GM15510 (cell line): Measurements from ENCODE around the gene VSIG10L.

ENCODE experiments used
- POLR2A ChIP-seq: IDR thresholded peaks from 3 replicates; pipeline ENCODE4 v1.6.1; 2011; ENCODE audit warnings: borderline replicate concordance; ENCODE audit not compliant: insufficient read length; ENCODE audit errors: extremely low read depth

Gene VSIG10L

DNA sequence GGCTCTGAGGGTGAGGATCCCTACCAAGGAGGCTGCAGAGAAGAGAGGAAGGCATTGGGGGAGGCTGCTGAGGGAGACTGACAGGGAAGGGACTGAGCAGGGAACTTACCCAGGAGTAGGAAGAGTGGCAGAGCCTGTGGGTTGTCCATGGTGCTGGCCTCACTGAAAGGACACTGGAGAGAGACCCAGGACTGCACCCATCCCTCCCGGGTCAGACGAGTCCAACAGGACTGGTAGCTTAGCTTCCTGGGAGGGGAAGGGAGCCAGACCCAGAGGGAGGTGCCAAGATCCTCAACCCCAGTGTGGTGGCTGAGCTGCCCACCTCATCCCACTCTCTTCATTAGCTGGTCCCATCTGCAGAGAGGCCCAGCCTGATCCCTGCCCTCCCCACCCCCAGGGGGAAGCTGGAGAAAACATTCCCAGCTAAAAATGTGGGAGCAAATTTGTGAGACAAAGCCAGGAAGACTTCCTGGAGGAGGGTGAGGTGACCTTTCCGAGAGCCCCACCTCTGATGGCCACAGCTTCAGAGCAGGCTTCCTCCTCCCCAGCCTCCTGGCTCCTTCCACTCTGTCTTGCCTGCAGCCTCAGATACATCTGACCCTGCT lies at the start of gene VSIG10L:
Gene VSIG10L, minus strand, starts transcription at position 164 of the 605 bp plus-strand sequence. Its CDS starts 15 bp downstream, at position 149.
- no peak for TF ChIP-seq POLR2A

DNA sequence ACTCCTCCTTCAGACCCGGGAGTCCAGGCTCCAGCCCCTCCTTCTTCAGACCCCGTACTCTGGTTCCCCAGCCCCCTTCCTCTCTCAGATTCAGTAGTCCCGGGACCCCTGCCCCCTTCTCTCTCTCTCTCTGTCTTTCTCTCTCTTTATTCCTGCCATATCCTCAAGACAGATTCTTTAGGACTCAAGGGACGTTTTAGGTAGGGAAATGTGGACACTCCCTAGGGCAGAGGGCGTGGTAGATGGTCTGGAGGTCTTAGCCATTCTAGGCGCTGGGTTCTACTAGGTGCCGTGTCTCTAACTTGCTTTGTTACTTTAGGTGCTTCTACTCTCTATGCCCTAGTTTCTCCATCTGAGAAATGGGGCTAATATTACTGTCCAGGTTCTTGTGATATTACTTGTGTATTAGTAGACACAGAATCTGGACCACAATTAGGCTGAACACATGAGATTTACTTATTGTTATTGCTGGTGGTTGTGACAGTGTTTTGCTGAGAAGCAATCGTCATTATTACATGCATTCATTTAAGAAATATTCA lies 49.2 kb upstream of the VSIG10L start:
- no peak for TF ChIP-seq POLR2A

DNA sequence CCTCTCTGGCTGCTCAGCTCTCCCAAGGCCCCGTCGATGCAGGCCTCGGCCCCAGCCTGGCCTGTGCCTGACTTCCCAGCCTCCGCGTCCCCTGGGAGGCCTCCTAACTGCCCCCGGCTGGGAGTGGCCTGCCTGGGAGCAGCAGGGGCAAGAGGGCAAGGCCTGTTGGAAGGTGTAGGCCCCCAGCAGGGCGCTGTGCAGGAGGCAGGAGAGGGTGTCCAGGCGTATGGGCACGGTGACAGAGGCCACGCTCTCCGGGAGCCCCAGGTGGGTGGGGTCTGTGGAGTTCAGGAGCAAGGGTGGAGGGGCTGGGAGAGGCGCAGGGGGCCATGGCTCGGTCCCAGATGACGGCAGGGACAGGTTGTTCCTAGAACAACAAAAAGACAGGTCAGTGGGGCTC lies 47.2 kb upstream of the VSIG10L start:
- TF ChIP-seq POLR2A: no peak

DNA sequence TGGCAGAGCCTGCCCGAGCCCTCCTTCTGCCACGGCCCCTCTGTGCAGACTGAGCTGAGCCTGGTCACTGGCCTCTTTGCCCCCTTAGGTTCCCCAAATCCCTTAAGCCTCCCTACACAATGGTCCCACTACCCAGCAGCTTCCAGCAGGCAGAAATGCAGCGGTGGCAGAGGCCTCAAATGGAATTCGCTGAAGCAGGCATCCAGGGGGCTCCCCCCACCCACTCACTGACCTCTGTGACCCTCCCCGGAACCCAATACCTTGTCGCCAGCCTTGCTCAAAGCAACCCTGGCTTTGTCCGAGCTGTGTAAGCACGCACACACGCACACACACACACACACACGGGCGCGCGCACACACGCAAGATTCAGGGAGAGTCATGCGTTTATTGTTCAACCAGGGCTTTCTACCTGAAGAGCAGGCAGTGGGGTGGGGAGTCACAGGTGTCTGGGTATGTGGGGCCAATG lies 46.0 kb upstream of the VSIG10L start, which contains the start of gene LIM2:
Gene LIM2, minus strand, starts transcription at position 51 of the 466 bp plus-strand sequence. CDS start 531 bp downstream, outside the sequence.
- no peak for TF ChIP-seq POLR2A

DNA sequence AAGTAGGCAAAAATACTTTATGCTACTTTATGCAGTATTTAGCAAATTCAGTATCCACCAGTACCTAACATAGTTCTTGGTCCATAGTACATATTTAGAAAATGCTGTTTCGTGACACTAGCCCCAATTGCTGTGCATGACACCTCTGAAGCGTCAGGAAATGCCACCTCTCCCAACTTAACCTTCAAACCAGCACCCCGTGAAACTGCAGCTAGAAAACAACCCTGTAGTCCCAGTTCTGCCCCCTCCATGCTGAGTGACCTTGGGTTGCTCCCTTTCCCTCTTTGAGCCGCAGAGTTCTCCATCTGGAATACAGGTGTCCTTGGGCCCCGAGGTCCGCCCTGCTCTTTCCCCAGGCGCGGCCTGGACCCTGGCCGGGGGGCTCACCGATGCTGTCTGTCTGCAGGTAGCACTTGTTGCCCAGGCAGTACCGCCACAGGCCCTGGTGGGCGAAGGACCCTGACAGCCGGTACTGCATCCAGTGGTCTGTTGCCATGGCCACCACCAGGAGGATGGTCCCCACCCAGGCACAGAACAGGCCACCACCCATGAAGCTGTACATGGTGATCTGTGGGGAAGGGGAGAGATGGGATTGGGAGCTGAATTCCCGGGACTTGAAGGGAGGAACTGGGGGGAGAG lies 45.1 kb upstream of the VSIG10L start:
- TF ChIP-seq POLR2A: no peak

DNA sequence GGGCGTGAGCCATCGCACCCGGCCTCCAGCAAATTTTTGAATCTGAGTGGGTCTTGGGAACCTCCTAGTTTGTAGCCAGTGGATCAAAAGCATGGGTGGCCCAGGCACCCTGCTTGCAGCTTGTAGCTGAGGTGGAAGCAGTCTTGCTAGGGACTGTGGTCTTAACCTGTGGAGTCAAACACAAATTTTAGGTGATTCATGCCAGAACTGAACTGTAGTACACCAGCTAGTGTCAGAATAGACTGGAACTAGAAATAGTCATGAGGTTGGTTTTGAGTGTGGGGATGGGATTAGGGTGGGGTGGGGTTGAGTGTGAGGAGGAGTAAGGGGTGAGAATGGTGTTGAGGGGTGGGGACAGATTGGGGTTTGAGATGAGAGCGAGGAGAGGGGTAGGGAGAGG lies 40.1 kb upstream of the VSIG10L start:
- TF ChIP-seq POLR2A: no peak

DNA sequence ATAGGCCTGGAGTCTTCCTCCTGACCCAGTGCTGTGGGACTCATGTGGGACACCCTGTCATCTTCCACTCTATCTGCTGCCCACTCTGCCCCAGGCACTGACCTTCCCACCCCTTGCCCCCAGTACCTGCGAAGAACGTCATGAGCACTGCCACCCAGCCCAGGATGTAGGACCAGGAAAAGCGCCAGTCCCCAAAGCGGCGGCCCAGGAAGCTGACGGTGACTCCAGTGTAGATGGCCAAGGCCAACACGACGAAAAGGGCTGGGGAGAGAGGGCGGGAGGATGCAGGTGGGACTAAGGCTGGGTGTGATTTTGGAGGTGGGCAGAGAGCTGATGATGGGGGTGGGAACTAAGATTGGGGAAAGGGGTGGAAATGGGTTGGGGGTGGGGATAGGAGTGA lies 38.4 kb upstream of the VSIG10L start:
- TF ChIP-seq POLR2A: no peak

DNA sequence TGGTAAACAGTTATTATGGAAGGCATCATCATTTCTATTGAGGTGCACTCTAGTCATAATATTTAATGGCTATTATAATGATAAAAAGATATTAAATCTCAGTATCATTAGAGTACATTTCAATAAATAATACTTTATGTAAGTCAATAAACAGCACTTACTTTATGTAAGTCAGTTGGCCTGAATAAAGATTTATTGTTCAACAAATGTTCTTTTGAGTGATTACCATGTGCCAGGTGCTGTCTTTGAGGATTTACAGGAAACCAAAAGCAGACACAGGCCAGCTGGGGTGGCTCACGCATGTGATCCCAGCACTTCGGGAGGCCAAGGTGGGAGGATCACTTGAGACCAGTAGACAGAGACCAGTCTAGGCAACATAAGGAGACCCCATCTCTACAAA lies 35.5 kb upstream of the VSIG10L start:
- no peak for TF ChIP-seq POLR2A

DNA sequence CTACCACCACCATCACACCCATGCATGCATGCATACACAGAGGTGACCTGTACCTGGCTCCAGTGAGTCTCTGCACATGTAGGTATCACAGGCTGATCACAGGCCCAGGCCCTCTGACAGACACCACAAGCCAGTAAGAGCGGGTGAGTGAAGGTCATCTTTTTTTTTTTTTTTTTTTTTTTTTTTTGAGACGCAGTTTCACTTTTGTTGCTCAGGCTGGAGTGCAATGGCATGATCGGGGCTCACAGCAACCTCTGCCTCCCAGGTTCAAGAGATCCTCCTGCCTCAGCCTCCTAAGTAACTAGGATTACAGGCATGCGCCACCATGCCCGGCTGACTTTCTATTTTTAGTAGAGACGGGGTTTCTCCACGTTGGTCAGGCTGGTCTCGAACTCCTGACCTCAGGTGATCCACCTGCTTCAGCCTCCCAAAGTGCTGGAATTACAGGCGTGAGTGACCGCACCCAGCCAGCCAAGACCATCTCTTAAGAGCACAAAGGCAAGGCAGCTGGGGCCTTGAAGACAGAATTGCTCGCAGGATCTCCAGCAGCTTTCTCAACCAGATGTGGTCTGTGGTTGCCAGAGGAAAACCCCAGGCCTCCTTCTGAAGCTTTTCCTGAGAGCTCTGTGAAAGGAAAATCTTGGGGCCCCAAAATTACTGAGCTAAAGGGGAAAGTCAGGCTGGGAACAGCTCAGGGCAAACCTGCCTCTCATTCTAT lies 33.7 kb upstream of the VSIG10L start:
- no peak for TF ChIP-seq POLR2A

DNA sequence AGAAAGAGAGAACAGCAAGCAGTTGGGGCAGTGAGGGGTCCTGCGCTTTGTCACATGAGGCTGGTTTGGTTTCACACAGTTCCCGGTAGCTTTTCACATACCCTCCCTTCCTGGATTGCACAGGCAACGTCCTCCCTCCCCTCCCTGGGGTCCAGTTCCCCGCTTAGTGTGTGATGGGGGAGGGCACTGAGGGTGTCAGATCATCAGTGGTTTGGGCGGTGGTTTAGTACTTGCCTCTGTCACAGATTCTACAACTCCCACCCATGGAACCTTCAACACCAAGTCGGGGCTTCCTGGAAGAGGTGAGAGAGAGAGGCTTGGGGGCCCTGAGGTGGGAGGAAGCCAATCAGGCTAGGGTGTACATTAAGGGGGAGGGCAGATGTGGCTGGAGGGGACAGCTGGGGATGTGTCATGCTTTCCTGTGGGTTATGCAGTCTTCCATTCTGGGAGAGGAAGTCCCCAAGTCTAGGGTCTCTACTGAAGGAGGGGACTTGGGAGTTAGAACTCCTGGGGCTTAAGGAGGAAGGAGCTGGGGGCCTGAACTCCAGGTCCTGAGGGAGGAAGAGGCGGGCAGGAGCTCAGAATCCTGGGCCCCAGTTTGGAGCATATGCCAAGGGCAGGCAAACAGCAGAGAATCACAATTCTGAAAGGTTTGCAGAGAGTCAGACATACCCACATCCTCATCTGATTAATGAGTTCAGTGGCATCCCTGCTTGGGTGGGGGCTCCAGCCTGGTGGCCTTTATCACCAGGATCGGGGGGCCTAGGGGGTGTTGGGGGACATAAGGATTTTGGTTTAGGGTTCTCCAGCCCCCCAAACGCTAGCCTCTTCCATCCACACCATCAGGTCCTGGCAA lies 30.9 kb upstream of the VSIG10L start, which contains the start of gene NKG7:
Gene NKG7, minus strand, starts transcription at position 6 of the 856 bp plus-strand sequence. CDS start 119 bp downstream, outside the sequence.
- TF ChIP-seq POLR2A: no peak

DNA sequence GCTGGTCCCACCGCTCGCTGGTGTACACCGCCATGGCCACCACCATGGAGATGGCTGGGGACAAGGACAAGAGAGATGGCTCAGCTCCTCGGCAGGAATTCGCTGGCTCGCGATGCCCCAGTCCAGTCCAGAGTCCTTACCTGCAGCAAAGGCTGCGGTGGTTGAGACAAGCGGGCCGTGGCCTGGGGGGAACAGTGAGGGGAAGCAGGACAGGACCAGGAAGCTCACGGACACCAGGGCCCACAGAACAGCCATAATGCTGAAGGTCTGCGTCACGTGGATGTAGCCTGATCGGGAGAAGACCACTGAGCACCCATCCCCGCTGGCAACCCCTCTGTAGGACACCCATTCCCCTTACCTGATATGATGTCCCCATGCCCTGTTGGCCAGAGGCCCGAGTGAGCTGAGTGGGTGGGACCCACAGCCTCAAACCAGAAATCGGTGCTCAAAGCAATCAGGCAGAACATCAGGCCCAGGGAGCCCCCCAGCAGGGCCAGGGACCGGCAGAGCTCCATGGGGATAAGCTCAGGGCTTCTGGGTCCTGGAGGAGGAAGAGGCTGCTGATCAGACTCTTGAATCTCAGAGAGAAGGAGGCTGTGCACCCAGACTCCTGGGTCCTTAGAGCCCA lies 30.2 kb upstream of the VSIG10L start:
- TF ChIP-seq POLR2A: no peak

DNA sequence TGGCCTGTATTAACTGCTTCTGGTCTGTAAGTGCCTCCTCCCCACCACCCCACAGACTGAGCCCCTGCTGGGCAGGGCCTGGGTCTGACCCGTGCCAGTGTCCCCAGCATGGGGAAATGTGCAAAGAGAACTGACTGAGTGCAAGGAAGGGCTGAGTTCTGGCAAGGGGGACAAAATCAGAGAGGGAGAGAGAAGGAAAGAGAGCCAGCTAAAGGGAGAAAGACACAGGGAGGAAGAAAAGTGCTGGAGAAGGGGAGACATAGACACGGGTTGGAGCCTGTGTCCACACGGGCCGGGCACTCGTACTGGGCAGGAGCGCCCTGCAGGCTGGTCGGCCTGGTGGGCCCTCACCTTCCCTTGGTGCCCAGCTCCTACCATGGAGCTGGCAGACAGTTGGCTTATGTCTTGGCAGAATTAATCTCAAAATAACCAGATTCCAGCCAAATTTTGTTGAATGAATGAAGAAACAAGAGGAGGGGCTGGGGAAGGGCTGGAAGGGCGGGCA lies 29.3 kb upstream of the VSIG10L start:
- no peak for TF ChIP-seq POLR2A

DNA sequence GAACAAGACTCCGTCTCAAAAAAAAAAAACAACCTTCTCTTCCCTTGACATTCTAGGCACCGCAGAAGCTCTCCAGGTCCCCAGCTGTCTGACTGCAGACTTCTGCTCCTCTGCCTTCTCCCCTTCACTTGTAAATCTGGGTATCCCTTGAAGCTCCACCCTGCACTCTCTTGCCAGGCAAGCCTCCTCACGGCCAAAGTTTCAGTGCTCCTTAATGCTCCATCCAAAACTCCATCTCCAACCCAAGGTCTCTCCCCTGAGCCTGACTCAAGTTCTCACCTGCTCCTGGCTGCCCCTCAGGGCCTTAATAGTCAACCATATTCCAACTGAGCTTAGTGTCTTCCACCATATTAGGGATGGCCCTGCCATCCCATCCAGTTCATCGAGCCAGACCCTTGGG lies 28.3 kb upstream of the VSIG10L start:
- TF ChIP-seq POLR2A: no peak
